DND-41 (cell line): ENCODE measurements around the gene DST.

ENCODE experiments used
- ATAC-seq: fragments of 200-7000 bp; cut with Tn5 transposase; 3 replicates; pipeline ENCODE4 v1.9.1; 2021; ENCODE audit warnings: low read depth; ENCODE audit not compliant: insufficient read depth
- DNase-seq: peaks from one replicate; pipeline ENCODE4 v3.0.0-alpha.2; 2020
- H2AFZ ChIP-seq: 2 replicates; pipeline ENCODE4 v1.6.0; 2012; ENCODE audit warnings: low read depth, low read length
- H3K27ac ChIP-seq: 2 replicates; pipeline ENCODE4 v1.5.1; 2012; ENCODE audit warnings: low read length, inconsistent platforms
- H3K27me3 ChIP-seq: fragments of 200-600 bp; sonication (generic); 2 replicates; pipeline ENCODE4 v1.6.0; 2012; ENCODE audit warnings: low read length, mild to moderate bottlenecking, inconsistent platforms; ENCODE audit not compliant: insufficient read depth, poor library complexity
- H3K36me3 ChIP-seq: 2 replicates; pipeline ENCODE4 v1.5.1; 2012; ENCODE audit warnings: low read length, inconsistent platforms; ENCODE audit not compliant: insufficient read depth
- H3K4me1 ChIP-seq: 2 replicates; pipeline ENCODE4 v1.5.1; 2012; ENCODE audit warnings: mild to moderate bottlenecking, low read length; ENCODE audit not compliant: insufficient read depth
- H3K4me2 ChIP-seq: 2 replicates; pipeline ENCODE4 v1.6.0; 2012; ENCODE audit warnings: mild to moderate bottlenecking, moderate library complexity, low read length, inconsistent platforms; ENCODE audit not compliant: insufficient read depth
- H3K4me3 ChIP-seq, 2 experiments: fragments of 200-600 bp in 1 of 2; shearing (Covaris generic) in 1 of 2; 2 replicates each; pipeline ENCODE4 v1.5.1; 2012 to 2016; ENCODE audit warnings: inconsistent platforms in 2 of 2, low read length in 2 of 2, mild to moderate bottlenecking in 2 of 2, low read depth in 1 of 2, moderate library complexity in 1 of 2
- H3K79me2 ChIP-seq: 2 replicates; pipeline ENCODE4 v1.6.0; 2012; ENCODE audit warnings: low read length, inconsistent platforms; ENCODE audit not compliant: insufficient read depth
- H3K9ac ChIP-seq: 2 replicates; pipeline ENCODE4 v1.6.0; 2012; ENCODE audit warnings: low read depth, mild to moderate bottlenecking, inconsistent platforms, low read length, moderate library complexity
- H3K9me3 ChIP-seq: 2 replicates; pipeline ENCODE4 v1.5.1; 2012; ENCODE audit warnings: low read length, moderate library complexity, mild to moderate bottlenecking, inconsistent platforms; ENCODE audit not compliant: insufficient read depth, severe bottlenecking
- H4K20me1 ChIP-seq: 2 replicates; pipeline ENCODE4 v1.6.0; 2012; ENCODE audit warnings: low read length; ENCODE audit not compliant: insufficient read depth
- CTCF ChIP-seq: IDR thresholded peaks from 2 replicates; pipeline ENCODE4 v1.5.1; 2012; ENCODE audit warnings: borderline replicate concordance, low read length, moderate library complexity, mild to moderate bottlenecking; ENCODE audit not compliant: poor library complexity, severe bottlenecking; ENCODE audit errors: extremely low read depth
- EZH2 ChIP-seq: IDR thresholded peaks from 3 replicates; pipeline ENCODE4 v1.6.1; 2012; ENCODE audit warnings: borderline replicate concordance, low read depth, mild to moderate bottlenecking, moderate library complexity, low read length, inconsistent platforms; ENCODE audit not compliant: severe bottlenecking

Gene DST

GRCh38 chr6:56479381-56479780 is 163.3 kb downstream of the DST start:
- no peaks in the 10 kb centered on the region for H3K27me3 ChIP-seq
- no peaks in the 10 kb centered on the region for H4K20me1 ChIP-seq
- no peak overlapping the region for H2AFZ ChIP-seq
- no peak overlapping the region for H3K4me3 ChIP-seq
- H3K4me1 ChIP-seq = no peaks in the 10 kb centered on the region
- no peak overlapping the region for H3K9ac ChIP-seq
- no peak for DNase-seq
- H3K9me3 ChIP-seq = no peaks in the 10 kb centered on the region
- no peak overlapping the region for H3K27ac ChIP-seq
- TF ChIP-seq CTCF (no peak), EZH2 (no peak)
- no peak overlapping the region for H3K4me2 ChIP-seq
- ATAC-seq = no peak
- no peaks in the 10 kb centered on the region for H3K79me2 ChIP-seq
- H3K36me3 ChIP-seq = no peaks in the 10 kb centered on the region

GRCh38 chr6:56478202-56478601 is 164.5 kb downstream of the DST start:
- H3K4me1 ChIP-seq = no peaks in the 10 kb centered on the region
- ATAC-seq (no peak), DNase-seq (no peak)
- H3K9me3 ChIP-seq = no peaks in the 10 kb centered on the region
- H3K4me3 ChIP-seq = no peak overlapping the region
- H3K4me2 ChIP-seq = no peak overlapping the region
- H3K27me3 ChIP-seq = no peaks in the 10 kb centered on the region
- H3K27ac ChIP-seq = no peak overlapping the region
- H2AFZ ChIP-seq = no peak overlapping the region
- H3K9ac ChIP-seq = no peak overlapping the region
- no peaks in the 10 kb centered on the region for H4K20me1 ChIP-seq
- no peaks in the 10 kb centered on the region for H3K79me2 ChIP-seq
- TF ChIP-seq CTCF = no peak
- no peak for TF ChIP-seq EZH2
- no peaks in the 10 kb centered on the region for H3K36me3 ChIP-seq

DNA sequence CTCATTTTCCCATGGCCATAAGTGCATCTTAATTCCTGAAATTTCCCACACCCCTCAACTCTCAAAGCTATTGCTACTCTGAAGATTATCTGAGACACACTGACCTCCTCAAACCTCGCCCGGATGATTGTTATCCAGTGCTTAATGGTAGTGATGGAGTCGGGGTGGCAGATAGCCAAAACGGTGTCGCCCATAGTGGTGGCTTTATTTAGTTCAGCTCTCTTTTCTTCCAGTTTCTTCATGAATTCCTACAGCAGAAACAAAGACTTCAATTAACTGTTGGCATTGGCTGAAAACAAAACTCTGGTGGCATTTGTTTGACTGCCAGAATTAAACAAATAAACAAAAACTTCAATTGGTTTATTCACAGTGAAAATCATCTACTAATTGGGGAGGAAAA is 165.4 kb downstream of the DST start:
- Histone ChIP-seq H3K4me3 (no peak overlapping the region), H3K27ac (no peak overlapping the region), H4K20me1 (no peaks in the 10 kb centered on the region), H3K27me3 (no peaks in the 10 kb centered on the region), H3K4me1 (no peaks in the 10 kb centered on the region), H3K9me3 (no peaks in the 10 kb centered on the region), H3K79me2 (no peaks in the 10 kb centered on the region), H2AFZ (no peak overlapping the region), H3K9ac (no peak overlapping the region), H3K4me2 (no peak overlapping the region), H3K36me3 (no peaks in the 10 kb centered on the region)
- ATAC-seq (no peak), DNase-seq (no peak)
- TF ChIP-seq EZH2 = no peak
- TF ChIP-seq CTCF = no peak

- Histone ChIP-seq H3K4me3 (no peak overlapping the region), H3K79me2 (no peaks in the 10 kb centered on the region), H3K4me1 (no peaks in the 10 kb centered on the region), H3K36me3 (no peaks in the 10 kb centered on the region), H2AFZ (no peak overlapping the region), H3K27ac (no peak overlapping the region), H3K4me2 (no peak overlapping the region), H3K27me3 (no peaks in the 10 kb centered on the region), H4K20me1 (no peaks in the 10 kb centered on the region), H3K9ac (no peak overlapping the region), H3K9me3 (no peaks in the 10 kb centered on the region)
- ATAC-seq (no peak), DNase-seq (no peak)
- TF ChIP-seq CTCF (no peak), EZH2 (no peak)
Measured at GRCh38 chr6:56475736-56476457, 166.8 kb downstream of the DST start.
